Measurements from ENCODE around the gene FURIN. TPM values are rescaled to one million over a fixed set of nuclear protein-coding genes. Genes with fewer than 3 reads are reported as not detected.
A peak's percentile ranks its signal among the peaks of the same experiment; 100 is the strongest.

Gene FURIN
- polyA plus RNA-seq, 1 of the 3 experiments (the other 2 are of a cell fraction) = 40.8 TPM

GRCh38 chr15:90931575-90931827 is 63.1 kb downstream of the FURIN start:
- Histone ChIP-seq H2AFZ (ENCODE audit: low read depth) (peak overlapping the region; percentile 91; the same call in 1 of the 2 replicates), H3K9me3 (no peaks in the 10 kb centered on the region), H3K27me3 (ENCODE audit: insufficient read depth) (no peaks in the 10 kb centered on the region), H3K4me1 (ENCODE audit: control insufficient read depth in 1 of 2, insufficient read depth in 2 of 2, low read depth in 1 of 2, low read length in 1 of 2) (peaks cover 11 to 40% of the 10 kb centered on the region in 2 experiments; a peak in 2 of 4 replicates), H3K9ac (peak overlapping the region; percentile 74; the same call in 1 of the 2 replicates), H3K36me3 (replicated peaks in 1 of 2; ENCODE audit: control insufficient read depth in 1 of 2, insufficient read depth in 2 of 2, low read length in 1 of 2) (no peaks in the 10 kb centered on the region), H3F3A (replicated peaks; ENCODE audit: insufficient read depth) (peaks cover 22% of the 10 kb centered on the region), H3K4me3 (ENCODE audit: low read depth in 2 of 2, low read length in 1 of 2) (peak overlapping the region; percentile 84 to 89), H3K79me2 (ENCODE audit: insufficient read depth) (peaks cover 14% of the 10 kb centered on the region), H3K9me2 (no peaks in the 10 kb centered on the region), H4K20me1 (ENCODE audit: insufficient read depth) (no peaks in the 10 kb centered on the region), H3K27ac (ENCODE audit: low read depth in 2 of 2, low read length in 1 of 2) (peak overlapping the region in 1 of 2 experiments; percentile 80; a peak in 2 of 4 replicates), H3K4me2 (peak overlapping the region; percentile 97)
- TF ChIP-seq GATA2 (CRISPR knock-in tag; IDR thresholded peaks at IDR 0.05) (no peak), NFIC (IDR thresholded peaks at IDR 0.05; ENCODE audit: borderline replicate concordance) (no peak), RFX5 (IDR thresholded peaks at IDR 0.05; ENCODE audit: low read length) (no peak), TAF1 (IDR thresholded peaks at IDR 0.05; ENCODE audit: borderline replicate concordance, low read depth, low read length) (no peak), TEAD4 (IDR thresholded peaks at IDR 0.05; ENCODE audit: borderline replicate concordance, insufficient read depth) (no peak)
- CTCF ChIA-PET = interaction anchor here (0.6 to 11.5 kb wide), 21 partner anchors 13 to 341 kb away, joined by 3 to 142 read pairs (median 8); partner anchors contain the start of genes FES, FURIN, MAN2A2 and RCCD1
- DNase-seq = no peak
- POLR2A ChIA-PET = interaction anchor here (2.2 to 4.8 kb wide), 4 partner anchors 22 to 36 kb away, joined by 8 to 23 read pairs (median 10); partner anchors contain the start of genes MAN2A2 and RCCD1
- 45% methylated on average over 6 of the region's 6 CpGs for WGBS (ENCODE audit: low lambda C conversion rate)

GRCh38 chr15:90931828-90932659 is 63.7 kb downstream of the FURIN start, which contains the start of gene HDDC3:
HDDC3 (minus strand) TSS chr15:90932549; CDS start chr15:90932540, 9 bp downstream.
- peaks cover 19% of the 10 kb centered on the region for H3K79me2 ChIP-seq (ENCODE audit: insufficient read depth)
- H3K27me3 ChIP-seq (ENCODE audit: insufficient read depth) = no peaks in the 10 kb centered on the region
- H3K9ac ChIP-seq = peak within 1 kb of the TSS; percentile 74
- peak within 1 kb of the TSS; percentile 32 to 80; a peak in 3 of 4 replicates for H3K27ac ChIP-seq (ENCODE audit: low read depth in 2 of 2, low read length in 1 of 2)
- no peaks in the 10 kb centered on the region for H3K9me3 ChIP-seq
- peak; percentile 94 for DNase-seq
- H3K4me2 ChIP-seq = peak within 1 kb of the TSS; percentile 97
- no peaks in the 10 kb centered on the region for H3K9me2 ChIP-seq
- H3K36me3 ChIP-seq (replicated peaks in 1 of 2; ENCODE audit: control insufficient read depth in 1 of 2, insufficient read depth in 2 of 2, low read length in 1 of 2) = peaks cover 0 to 4% of the 10 kb centered on the region in 2 experiments
- H3K4me1 ChIP-seq (ENCODE audit: control insufficient read depth in 1 of 2, insufficient read depth in 2 of 2, low read depth in 1 of 2, low read length in 1 of 2) = peaks cover 13 to 41% of the 10 kb centered on the region in 2 experiments; a peak in 2 of 4 replicates
- ChIA-PET CTCF (interaction anchor here (0.6 to 11.5 kb wide), 39 partner anchors 10 to 1619 kb away, joined by 3 to 142 read pairs (median 7); partner anchors contain the start of genes BLM, FES, FURIN and MAN2A2), POLR2A (interaction anchor here (0.6 to 4.8 kb wide), 6 partner anchors 17 to 120 kb away, joined by 3 to 23 read pairs (median 8); partner anchors contain the start of genes MAN2A2 and RCCD1)
- H3F3A ChIP-seq (replicated peaks; ENCODE audit: insufficient read depth) = peaks cover 22% of the 10 kb centered on the region
- WGBS (ENCODE audit: low lambda C conversion rate) = 1% methylated on average over 33 of the region's 52 CpGs
- peak within 1 kb of the TSS; percentile 84 to 89 for H3K4me3 ChIP-seq (ENCODE audit: low read depth in 2 of 2, low read length in 1 of 2)
- H4K20me1 ChIP-seq (ENCODE audit: insufficient read depth) = no peaks in the 10 kb centered on the region
- H2AFZ ChIP-seq (ENCODE audit: low read depth) = peak within 1 kb of the TSS; percentile 91
- peak; percentile 68 for TF ChIP-seq RCOR1 (IDR thresholded peaks at IDR 0.05; ENCODE audit: low read length)
- peak; percentile 9; the same call in 1 of the 2 replicates for TF ChIP-seq PBX3 (IDR thresholded peaks at IDR 0.05)
- no peak for TF ChIP-seq NFIC (IDR thresholded peaks at IDR 0.05; ENCODE audit: borderline replicate concordance)
- TF ChIP-seq MAX (IDR thresholded peaks at IDR 0.05; ENCODE audit: low read depth) = peak; percentile 79
- peak; percentile 28; the same call in 1 of the 2 replicates for TF ChIP-seq NRF1 (IDR thresholded peaks at IDR 0.05; ENCODE audit: low read depth, low read length)
- TF ChIP-seq IRF3 (IDR thresholded peaks at IDR 0.05; ENCODE audit: low read depth, low read length) = no peak
- TF ChIP-seq FOSL2 (IDR thresholded peaks at IDR 0.05; ENCODE audit: borderline replicate concordance, low read depth) = no peak
- TF ChIP-seq TAF1 (IDR thresholded peaks at IDR 0.05; ENCODE audit: borderline replicate concordance, low read depth, low read length) = peak; percentile 91
- no peak for TF ChIP-seq USF2 (IDR thresholded peaks at IDR 0.05; ENCODE audit: borderline replicate concordance, low read depth, low read length)
- TF ChIP-seq CHD2 (IDR thresholded peaks at IDR 0.05; ENCODE audit: low read length, partially characterized antibody) = peak; percentile 61
- no peak for TF ChIP-seq TEAD4 (IDR thresholded peaks at IDR 0.05; ENCODE audit: borderline replicate concordance, insufficient read depth)
- no peak for TF ChIP-seq REST (IDR thresholded peaks at IDR 0.05; ENCODE audit: low read depth, low read length)
- TF ChIP-seq MEF2A (IDR thresholded peaks at IDR 0.05; ENCODE audit: borderline replicate concordance, low read depth) = no peak
- peak; percentile 58 for TF ChIP-seq MXI1 (IDR thresholded peaks at IDR 0.05; ENCODE audit: low read depth, low read length)
- peak; percentile 70 for TF ChIP-seq YY1 (IDR thresholded peaks at IDR 0.05; ENCODE audit: low read depth)
